Right atrium auricular region (tissue), 2 donors: ENCODE measurements around the gene PKIB. TPM values are rescaled to one million over a fixed set of nuclear protein-coding genes. Genes with fewer than 3 reads are reported as not detected.
A peak's percentile ranks its signal among the peaks of the same experiment; 100 is the strongest.

ENCODE experiments used
- DNase-seq: peaks from one replicate; pipeline ENCODE4 v3.0.0-alpha.2; 2019; ENCODE audit warnings: low spot score
- H3K27ac ChIP-seq, 2 donors: fragments of 200-600 bp; sonication (generic); 1 replicate in 1 of 2; 2 replicates in 1 of 2; pipeline ENCODE4 v1.5.1; 2016 to 2019
- H3K27me3 ChIP-seq, 2 donors: fragments of 200-600 bp; sonication (generic); one replicate each; pipeline versions ENCODE4 v1.5.1 to v1.6.0; 2017 to 2019
- H3K36me3 ChIP-seq: fragments of 200-600 bp; sonication (generic); one replicate; pipeline ENCODE4 v1.5.1; 2016
- H3K4me1 ChIP-seq, 2 donors: fragments of 200-600 bp; sonication (generic); one replicate each; pipeline versions ENCODE4 v1.5.1 to v1.6.0; 2017 to 2019
- H3K4me3 ChIP-seq, 2 donors: fragments of 200-600 bp; sonication (generic); 1 replicate in 1 of 2; 2 replicates in 1 of 2; pipeline ENCODE4 v1.5.1; 2017 to 2019; ENCODE audit warnings: mild to moderate bottlenecking in 1 of 2, moderate library complexity in 1 of 2
- H3K9me3 ChIP-seq, 2 donors: fragments of 200-600 bp; sonication (generic); one replicate each; pipeline ENCODE4 v1.5.1; 2019
- CTCF ChIP-seq, 2 donors: fragments of 200-600 bp; sonication (generic); IDR thresholded peaks; one replicate each; pipeline ENCODE4 v1.5.1; 2019; ENCODE audit warnings: antibody characterized with exemption in 2 of 2
- total RNA-seq, 2 donors: library from RNA; depleted of rRNA; stranded (reverse); fragments of >200 nt; gene quantifications; one replicate each; pipeline ENCODE4 v1.1.0, GENCODE V29; 2016

PKIB gene
- total RNA-seq, 2 donors from 2014 or later, result not detected

- TF ChIP-seq CTCF (IDR thresholded peaks at IDR 0.05), result no peak
- Histone ChIP-seq H3K27me3 (no peaks in the 10 kb centered on the region), H3K36me3 (no peaks in the 10 kb centered on the region), H3K9me3 (no peaks in the 10 kb centered on the region), H3K4me3 (no peak overlapping the region), H3K27ac (no peak overlapping the region), H3K4me1 (no peaks in the 10 kb centered on the region)
- no peak for DNase-seq
Observed at GRCh38 chr6:122715725-122716124, 105.5 kb downstream of the PKIB start.

- Histone ChIP-seq H3K4me1 (no peaks in the 10 kb centered on the region), H3K27ac (no peak overlapping the region), H3K4me3 (no peak overlapping the region), H3K9me3 (no peaks in the 10 kb centered on the region), H3K27me3 (no peaks in the 10 kb centered on the region), H3K36me3 (no peaks in the 10 kb centered on the region)
- no peak for DNase-seq
- TF ChIP-seq CTCF (IDR thresholded peaks at IDR 0.05), result no peak
Observed at GRCh38 chr6:122717350-122717749, 107.1 kb downstream of the PKIB start.

- no peak for TF ChIP-seq CTCF (IDR thresholded peaks at IDR 0.05)
- no peaks in the 10 kb centered on the region for H3K4me1 ChIP-seq
- H3K4me3 ChIP-seq, result no peak overlapping the region
- H3K27ac ChIP-seq, result no peak overlapping the region
- no peaks in the 10 kb centered on the region for H3K27me3 ChIP-seq
- no peaks in the 10 kb centered on the region for H3K9me3 ChIP-seq
- no peaks in the 10 kb centered on the region for H3K36me3 ChIP-seq
- DNase-seq, result no peak
Observed at GRCh38 chr6:122718616-122719015, 108.4 kb downstream of the PKIB start.

GRCh38 chr6:122719176-122719575, 109.0 kb downstream of the PKIB start:
- Histone ChIP-seq H3K36me3 (no peaks in the 10 kb centered on the region), H3K4me3 (no peak overlapping the region), H3K9me3 (no peaks in the 10 kb centered on the region), H3K27ac (no peak overlapping the region), H3K27me3 (no peaks in the 10 kb centered on the region), H3K4me1 (no peaks in the 10 kb centered on the region)
- no peak for DNase-seq
- no peak for TF ChIP-seq CTCF (IDR thresholded peaks at IDR 0.05)

GRCh38 chr6:122722746-122723145, 112.5 kb downstream of the PKIB start:
- H3K27me3 ChIP-seq, result no peaks in the 10 kb centered on the region
- no peak for DNase-seq
- no peak overlapping the region for H3K27ac ChIP-seq
- no peak overlapping the region for H3K4me3 ChIP-seq
- H3K9me3 ChIP-seq, result no peaks in the 10 kb centered on the region
- no peaks in the 10 kb centered on the region for H3K36me3 ChIP-seq
- no peak for TF ChIP-seq CTCF (IDR thresholded peaks at IDR 0.05)
- no peaks in the 10 kb centered on the region for H3K4me1 ChIP-seq

- no peak for DNase-seq
- no peaks in the 10 kb centered on the region for H3K9me3 ChIP-seq
- H3K27ac ChIP-seq, result no peak overlapping the region
- H3K36me3 ChIP-seq, result no peaks in the 10 kb centered on the region
- TF ChIP-seq CTCF (IDR thresholded peaks at IDR 0.05), result peak in 1 of 2 donors; percentile 40
- H3K27me3 ChIP-seq, result no peaks in the 10 kb centered on the region
- H3K4me3 ChIP-seq, result no peak overlapping the region
- no peaks in the 10 kb centered on the region for H3K4me1 ChIP-seq
Observed at GRCh38 chr6:122726649-122727048, 116.4 kb downstream of the PKIB start.
